Ectodermal cell (in vitro differentiated cells): ENCODE results near the gene LRP6.

Experiments
- H3K27ac ChIP-seq: 2 replicates; pipeline ENCODE4 v1.7.0; 2013; ENCODE audit warnings: mild to moderate bottlenecking, low read depth, low read length; ENCODE audit not compliant: insufficient read depth, poor library complexity, severe bottlenecking
- H3K27me3 ChIP-seq: 2 replicates; pipeline ENCODE4 v1.7.0; 2013; ENCODE audit warnings: mild to moderate bottlenecking, low read length; ENCODE audit not compliant: insufficient read depth, control insufficient read depth, poor library complexity, severe bottlenecking
- H3K36me3 ChIP-seq: one replicate; pipeline ENCODE4 v1.7.0; 2013; ENCODE audit warnings: low read length; ENCODE audit not compliant: control insufficient read depth, insufficient read depth
- H3K4me1 ChIP-seq: one replicate; pipeline ENCODE4 v1.7.0; 2013; ENCODE audit warnings: low read length; ENCODE audit not compliant: control insufficient read depth, insufficient read depth
- H3K4me3 ChIP-seq: 2 replicates; pipeline ENCODE4 v1.7.0; 2013; ENCODE audit warnings: low read depth, low read length, control low read depth; ENCODE audit not compliant: insufficient read depth
- H3K9me3 ChIP-seq: 2 replicates; pipeline ENCODE4 v1.7.0; 2013; ENCODE audit warnings: mild to moderate bottlenecking, low read length, moderate library complexity; ENCODE audit not compliant: control insufficient read depth
- WGBS, 2 experiments: methylation state at CpG; one replicate each; pipeline ENCODE4 v1.1.7; 2013; ENCODE audit warnings: missing lambda C conversion rate in 2 of 2; 5-methylcytosine and 5-hydroxymethylcytosine counted together

LRP6 gene

GRCh38 chr12:12070674-12071656, 195.9 kb downstream of the LRP6 start, which contains the start of gene BCL2L14:
Gene BCL2L14 (plus strand): TSS chr12:12070939. CDS start chr12:12079306, 8,367 bp downstream.
- WGBS, 2 experiments = 75% methylated on average over 11 to 12 of the region's 12 CpGs
- no peak within 1 kb of the TSS for H3K4me3 ChIP-seq
- H3K4me1 ChIP-seq = no peaks in the 10 kb centered on the region
- H3K9me3 ChIP-seq = no peaks in the 10 kb centered on the region
- peaks cover 26% of the 10 kb centered on the region for H3K27me3 ChIP-seq
- H3K36me3 ChIP-seq = no peaks in the 10 kb centered on the region
- H3K27ac ChIP-seq = no peak within 1 kb of the TSS

GRCh38 chr12:12069821-12070548, 196.9 kb downstream of the LRP6 start:
- Histone ChIP-seq H3K4me3 (no peak overlapping the region), H3K27me3 (peaks cover 26% of the 10 kb centered on the region), H3K36me3 (no peaks in the 10 kb centered on the region), H3K4me1 (no peaks in the 10 kb centered on the region), H3K27ac (no peak overlapping the region), H3K9me3 (no peaks in the 10 kb centered on the region)
- 94 to 95% methylated on average over 14 of the region's 14 CpGs for WGBS, 2 experiments

DNA sequence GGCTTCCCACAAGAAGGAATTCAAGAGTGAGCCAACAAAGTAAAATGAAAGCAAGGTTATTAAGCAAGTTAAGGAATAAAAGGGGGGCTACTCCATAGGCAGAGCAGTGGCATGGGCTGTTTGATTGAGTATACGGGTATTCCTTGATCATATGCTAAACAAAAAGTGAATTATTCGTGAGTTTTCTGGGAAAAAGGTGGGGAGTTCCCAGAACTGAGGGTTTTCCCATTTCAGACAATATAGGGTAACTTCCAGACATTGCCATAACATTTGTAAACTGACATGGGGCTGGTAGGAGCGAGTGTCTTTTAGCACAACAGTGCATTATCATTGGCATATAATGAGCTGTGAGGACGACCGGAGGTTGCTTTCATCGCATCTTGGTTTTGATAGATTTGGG, 198.1 kb downstream of the LRP6 start:
- H3K4me3 ChIP-seq = no peak overlapping the region
- WGBS, 2 experiments = 93 to 96% methylated on average over 6 of the region's 6 CpGs
- H3K27ac ChIP-seq = no peak overlapping the region
- peaks cover 25% of the 10 kb centered on the region for H3K27me3 ChIP-seq
- no peaks in the 10 kb centered on the region for H3K4me1 ChIP-seq
- H3K36me3 ChIP-seq = no peaks in the 10 kb centered on the region
- H3K9me3 ChIP-seq = no peaks in the 10 kb centered on the region
